ENCODE results near the gene CNTF.

Gene CNTF

GRCh38 chr11:58606930-58607714 is 15.3 kb upstream of the CNTF start:
- no peak for DNase-seq (ENCODE audit: low read depth)

DNA sequence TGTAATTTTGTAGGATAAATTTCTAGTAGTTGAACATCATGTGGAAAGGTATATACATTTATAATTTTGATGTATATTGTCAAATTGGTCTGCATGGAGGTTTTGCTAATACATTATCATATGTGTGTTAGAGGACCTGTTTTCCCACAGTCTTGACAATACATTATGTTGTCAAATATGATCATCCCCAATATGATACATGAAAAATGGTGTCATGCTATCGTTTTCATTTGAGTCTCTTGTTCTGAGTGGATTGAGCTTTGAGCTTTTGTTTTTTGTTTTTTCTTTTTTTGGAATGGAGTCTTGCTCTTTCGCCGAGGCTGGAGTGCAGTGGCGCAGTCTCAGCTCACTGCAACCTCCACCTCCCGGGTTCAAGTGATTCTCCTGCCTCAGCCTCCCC is 14.1 kb upstream of the CNTF start:
- DNase-seq (ENCODE audit: low read depth): no peak

DNA sequence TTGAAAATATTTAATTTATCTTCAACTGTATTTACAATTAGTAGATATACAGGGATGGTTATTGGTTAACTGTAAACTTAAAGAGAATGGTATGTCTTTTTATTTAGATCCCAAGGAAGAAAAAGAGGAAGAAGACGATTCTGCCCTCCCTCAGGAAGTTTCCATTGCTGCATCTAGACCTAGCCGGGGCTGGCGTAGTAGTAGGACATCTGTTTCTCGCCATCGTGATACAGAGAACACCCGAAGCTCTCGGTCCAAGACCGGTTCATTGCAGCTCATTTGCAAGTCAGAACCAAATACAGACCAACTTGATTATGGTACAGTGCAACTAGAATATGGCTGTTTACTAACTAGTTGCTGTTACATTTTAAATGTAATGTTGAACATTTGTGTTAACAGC is 12.7 kb upstream of the CNTF start:
- DNase-seq (ENCODE audit: low read depth): no peak

GRCh38 chr11:58613228-58613627 is 9.2 kb upstream of the CNTF start:
- DNase-seq (ENCODE audit: low read depth): no peak

DNA sequence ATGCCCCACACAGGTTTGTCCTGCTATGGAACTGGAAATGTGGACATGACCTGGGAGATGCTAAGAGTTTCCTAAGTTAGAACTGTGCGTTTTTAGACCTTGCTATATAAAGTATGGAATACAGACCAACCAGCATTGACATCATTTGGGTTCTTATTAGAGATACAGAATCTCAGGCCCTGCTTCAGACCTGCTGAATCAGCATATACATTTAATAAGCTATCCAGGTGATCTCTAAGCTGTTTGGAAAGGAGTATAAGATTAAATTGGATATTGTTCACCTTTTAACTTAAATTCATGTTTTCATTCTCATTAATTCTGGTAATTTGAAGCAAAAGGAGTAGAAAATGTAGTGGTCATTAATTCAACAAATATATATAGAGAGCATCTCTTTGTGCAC is 6.9 kb upstream of the CNTF start:
- no peak for DNase-seq (ENCODE audit: low read depth)

- no peak for DNase-seq (ENCODE audit: low read depth)
Observed at GRCh38 chr11:58616594-58616993, 5.9 kb upstream of the CNTF start.

GRCh38 chr11:58617976-58618557 is 4.4 kb upstream of the CNTF start:
- no peak for DNase-seq (ENCODE audit: low read depth)

- no peak for DNase-seq (ENCODE audit: low read depth)
Observed at GRCh38 chr11:58621586-58622262, 741 bp upstream of the CNTF start.

DNA sequence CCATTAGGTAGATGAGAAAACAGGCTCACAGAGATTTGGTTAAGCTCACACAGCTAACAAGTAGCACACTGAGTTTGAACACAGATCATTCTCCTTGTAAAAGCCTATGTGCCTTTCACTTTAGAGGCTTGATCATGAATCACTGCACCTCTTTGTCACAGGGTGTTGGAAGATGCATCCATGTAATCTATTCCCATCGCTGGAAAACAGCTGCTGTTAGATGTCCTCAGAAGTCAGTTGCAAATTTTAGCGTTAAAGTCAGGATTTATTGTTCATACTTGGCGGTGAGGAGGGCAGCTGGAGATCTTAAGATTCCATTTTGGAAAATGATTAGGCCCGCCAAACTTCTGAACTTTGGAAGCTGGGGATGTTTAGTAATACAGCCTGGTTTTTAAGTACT is 2.6 kb downstream of the CNTF start:
- DNase-seq (ENCODE audit: low read depth): no peak

DNA sequence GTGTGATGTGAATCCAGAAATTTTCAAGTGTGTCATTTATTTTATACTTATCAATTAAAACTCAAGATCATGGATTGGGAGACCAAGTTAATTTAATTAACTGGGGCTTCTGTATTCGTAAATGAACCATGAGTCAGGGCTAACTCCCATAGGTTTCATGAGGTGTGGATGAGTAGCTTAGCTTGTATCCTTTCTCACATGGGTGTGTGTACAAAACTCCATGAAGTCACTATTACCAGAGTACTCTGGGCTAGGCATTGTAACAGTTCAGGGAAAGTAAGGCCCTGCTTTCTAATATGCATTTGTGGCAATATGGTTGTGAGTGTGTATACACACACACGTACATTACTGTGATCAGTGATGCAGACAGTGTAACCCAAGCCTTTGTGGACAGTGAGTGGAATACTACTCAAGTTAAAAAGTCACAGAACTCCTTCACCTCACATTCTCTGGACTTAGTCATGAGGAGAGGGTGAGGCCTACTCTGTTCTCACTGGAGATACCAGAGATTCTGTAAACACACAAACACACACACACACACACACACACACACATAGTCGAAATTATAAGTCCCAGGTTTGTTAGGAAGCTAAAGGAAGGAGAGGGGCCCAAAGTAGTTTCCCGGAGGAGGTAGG is 3.5 kb downstream of the CNTF start:
- no peak for DNase-seq (ENCODE audit: low read depth)

DNA sequence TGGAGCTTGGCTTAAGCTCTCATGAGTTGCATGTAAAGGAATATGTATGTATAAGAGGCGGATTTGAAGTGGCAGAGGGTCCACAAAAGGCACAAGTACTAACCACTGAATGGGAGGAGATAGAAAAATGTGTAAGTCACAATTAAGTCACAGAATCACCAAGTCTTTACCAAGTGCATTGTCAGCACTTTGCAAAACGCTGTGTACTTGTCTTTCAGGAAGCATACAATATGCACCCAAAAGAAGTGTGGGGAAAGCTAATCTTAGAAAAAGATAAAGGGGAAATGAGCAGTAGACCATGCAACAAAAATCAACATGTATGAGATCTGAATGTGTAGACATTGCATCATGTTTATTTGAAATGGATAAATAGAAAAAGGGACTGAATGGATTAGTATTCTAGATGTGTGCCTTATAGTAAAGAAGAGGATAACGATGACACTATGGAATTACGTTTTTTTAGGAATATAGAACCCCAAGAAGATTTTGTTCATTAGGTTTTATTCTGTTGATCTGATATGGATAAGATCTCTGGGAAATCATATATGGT is 4.5 kb downstream of the CNTF start:
- DNase-seq (ENCODE audit: low read depth): no peak

- DNase-seq (ENCODE audit: low read depth): no peak
Observed at GRCh38 chr11:58628446-58628845, 6.0 kb downstream of the CNTF start.

GRCh38 chr11:58629857-58630256 is 7.4 kb downstream of the CNTF start:
- DNase-seq (ENCODE audit: low read depth): no peak

DNA sequence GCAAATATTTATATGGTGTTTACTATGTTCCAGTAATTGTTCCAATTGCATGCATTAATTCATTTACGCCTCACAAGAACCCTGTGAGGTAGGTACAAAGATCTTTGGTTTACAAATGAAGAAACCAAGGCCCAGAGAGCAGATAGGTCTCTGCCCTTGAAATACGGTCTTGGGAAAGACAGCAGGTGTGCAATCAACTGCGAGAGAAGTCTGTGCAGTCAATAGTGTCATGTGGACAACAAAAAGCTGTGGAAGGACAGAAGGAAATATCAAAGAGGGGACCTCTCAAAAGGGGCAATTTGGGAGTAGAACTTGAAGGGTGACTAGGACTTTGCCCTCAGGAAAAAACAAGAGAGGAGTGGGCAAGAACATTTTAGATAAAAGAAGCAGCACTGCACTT is 8.9 kb downstream of the CNTF start:
- no peak for DNase-seq (ENCODE audit: low read depth)

- DNase-seq (ENCODE audit: low read depth): no peak
Observed at GRCh38 chr11:58632510-58632909, 10.0 kb downstream of the CNTF start.

DNA sequence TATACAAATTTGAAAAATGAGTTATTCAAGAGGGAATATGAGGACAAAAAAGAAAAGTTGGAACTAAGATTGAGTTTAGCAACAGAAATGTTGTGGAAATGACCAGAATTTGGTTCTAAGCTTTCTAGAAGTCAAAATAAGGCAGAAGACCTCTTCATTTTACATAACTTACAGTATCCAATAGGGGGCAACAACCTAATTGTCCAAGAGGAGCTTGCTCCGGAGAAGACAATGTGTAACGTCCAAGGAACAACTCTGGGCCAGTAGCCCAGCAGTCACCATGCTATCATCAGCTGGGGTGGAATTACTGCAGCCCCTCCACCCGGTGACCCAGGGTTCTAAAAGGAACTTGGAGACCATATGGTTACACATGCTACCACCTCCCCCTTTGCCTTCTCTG is 14.1 kb downstream of the CNTF start:
- no peak for DNase-seq (ENCODE audit: low read depth)

GRCh38 chr11:58637371-58637770 is 14.9 kb downstream of the CNTF start:
- DNase-seq (ENCODE audit: low read depth): no peak

DNA sequence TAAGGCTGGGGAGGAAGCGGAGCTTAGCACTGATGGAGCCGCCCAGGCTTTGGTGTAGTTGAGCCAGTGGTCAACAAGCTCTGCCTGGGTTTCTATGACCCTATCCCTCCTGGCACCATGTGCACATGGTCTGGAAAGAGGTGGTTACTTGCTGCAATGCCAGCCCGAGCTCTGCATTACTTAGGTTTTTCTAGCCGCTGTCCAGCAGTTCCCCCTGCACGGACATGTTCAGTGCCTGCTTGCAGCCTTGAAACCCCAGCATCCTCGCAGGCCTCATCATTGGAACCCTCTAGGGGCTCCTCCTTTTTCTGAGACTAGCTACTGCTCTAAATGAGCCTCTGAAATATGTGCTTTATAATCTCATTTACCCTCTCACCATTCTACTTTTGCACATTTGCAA is 16.6 kb downstream of the CNTF start:
- no peak for DNase-seq (ENCODE audit: low read depth)

- DNase-seq (ENCODE audit: low read depth): no peak
Observed at GRCh38 chr11:58639669-58640068, 17.2 kb downstream of the CNTF start.

- DNase-seq (ENCODE audit: low read depth): no peak
Observed at GRCh38 chr11:58640386-58641023, 18.0 kb downstream of the CNTF start.

- DNase-seq (ENCODE audit: low read depth): no peak
Observed at GRCh38 chr11:58641341-58641740, 18.9 kb downstream of the CNTF start.
